HG03520 (cell line): ENCODE data around the gene ARPC1A.
"Not testable (repeated sequence)": the region's sequence is repeated elsewhere in the genome, so short reads cannot be mapped to it uniquely, and the experiment has no call there.

Experiments used
- ATAC-seq: cut with Tn5 transposase; IDR thresholded peaks from one replicate; pipeline ENCODE4 v1.9.1; 2021; ENCODE audit warnings: mild to moderate bottlenecking, moderate library complexity; ENCODE audit not compliant: unreplicated experiment

ARPC1A gene

GRCh38 chr7:99406557-99406956, 80.9 kb downstream of the ARPC1A start:
- no peak for ATAC-seq

GRCh38 chr7:99407872-99408378, 82.2 kb downstream of the ARPC1A start:
- no peak for ATAC-seq

- peak; percentile 75 for ATAC-seq
Measured at GRCh38 chr7:99408379-99409191, 82.9 kb downstream of the ARPC1A start, which contains the start of the genes BUD31 and PDAP1. Gene BUD31 (plus strand): TSS chr7:99408969. CDS start chr7:99411093, 2,124 bp downstream. Gene PDAP1 (minus strand): TSS chr7:99408597. CDS start chr7:99408548, 49 bp downstream.

- ATAC-seq, result no peak
Measured at GRCh38 chr7:99409192-99409572, 83.5 kb downstream of the ARPC1A start.

- ATAC-seq, result no peak
Measured at GRCh38 chr7:99409806-99410205, 84.1 kb downstream of the ARPC1A start.

GRCh38 chr7:99410635-99411034, 84.9 kb downstream of the ARPC1A start:
- no peak for ATAC-seq

- ATAC-seq, result not testable (repeated sequence)
Measured at GRCh38 chr7:99415513-99416127, 89.9 kb downstream of the ARPC1A start.
